ENCODE measurements around the gene RIPK4.

RIPK4 gene

DNA sequence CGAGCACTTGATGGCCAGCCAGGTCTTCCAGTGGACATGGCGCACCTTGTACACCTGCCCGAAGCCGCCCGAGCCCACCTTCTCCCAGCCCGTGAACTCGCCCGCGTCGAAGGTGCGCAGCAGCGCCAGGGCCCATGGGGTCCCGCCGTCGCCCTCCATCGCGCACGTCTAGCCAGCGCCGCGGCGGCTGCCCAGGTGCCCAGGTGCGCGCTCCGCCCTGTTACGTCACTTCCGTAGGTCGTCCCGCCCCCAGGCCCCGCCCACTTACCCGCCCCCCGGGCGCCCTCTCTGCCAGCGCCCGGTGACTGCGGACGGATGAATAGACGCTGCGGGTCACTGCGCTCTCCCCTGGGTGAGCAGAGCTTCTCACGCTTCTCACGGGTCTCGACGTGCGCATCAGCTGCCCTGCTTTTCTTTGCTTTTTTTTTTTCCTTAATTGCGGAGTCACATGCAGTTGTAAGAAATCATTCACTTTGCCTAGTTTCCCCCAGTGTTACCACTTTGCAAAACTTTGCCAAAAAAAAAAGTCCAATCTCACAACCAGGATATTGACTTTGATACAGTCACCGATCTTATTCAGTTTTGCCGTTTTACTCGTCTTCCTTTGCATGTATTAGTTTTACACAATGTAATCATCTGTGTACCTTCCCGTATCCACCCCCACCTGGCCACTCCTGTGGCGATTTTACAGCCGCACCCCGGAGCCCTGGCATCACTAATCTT, at the start of gene RIPK4:
Gene RIPK4, minus strand, starts transcription at position 170 of the 723 bp plus-strand sequence. Its CDS starts 11 bp downstream, at position 159.
- peak; percentile 66 for DNase-seq

GRCh38 chr21:41815652-41816582, 49.1 kb upstream of the RIPK4 start:
- no peak for DNase-seq

GRCh38 chr21:41813226-41813625, 46.4 kb upstream of the RIPK4 start:
- no peak for DNase-seq

DNA sequence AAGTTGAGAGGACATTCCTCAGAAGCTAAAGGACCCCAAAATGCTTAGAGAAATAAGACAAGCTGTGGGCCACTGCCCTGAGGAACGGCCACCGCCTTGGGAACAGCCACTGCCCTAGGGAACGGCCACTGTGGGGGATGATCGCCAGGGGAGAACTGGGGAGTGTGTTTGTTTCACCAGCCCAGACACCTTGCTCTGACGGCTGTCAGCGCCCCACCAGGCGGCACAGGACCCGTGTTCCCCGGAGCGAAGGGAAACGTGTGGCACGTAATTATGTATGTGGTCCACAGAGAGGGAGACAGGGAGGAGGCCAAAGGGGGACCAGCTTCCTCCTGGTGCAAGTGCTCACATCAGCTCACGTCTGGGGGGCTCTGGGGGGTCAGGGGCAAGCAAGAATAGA, 45.8 kb upstream of the RIPK4 start:
- no peak for DNase-seq

DNA sequence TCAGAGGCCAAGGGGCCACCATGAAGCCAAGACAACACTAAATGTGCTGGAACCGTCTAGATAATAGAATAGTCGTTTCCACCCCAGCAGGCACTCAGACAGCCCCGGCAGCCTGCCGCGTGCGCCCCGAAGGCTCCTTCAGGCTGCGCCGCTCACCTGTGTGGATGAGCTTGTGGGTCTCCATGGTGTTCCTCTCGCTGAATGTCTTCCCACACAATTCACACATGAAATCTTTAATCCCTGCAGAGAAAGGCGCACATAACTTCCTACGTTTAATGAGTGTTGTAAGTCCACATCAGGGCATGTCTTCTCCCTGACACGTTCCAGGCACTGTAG, 43.7 kb upstream of the RIPK4 start:
- no peak for DNase-seq

- no peak for DNase-seq
Measured at GRCh38 chr21:41809891-41810596, 43.2 kb upstream of the RIPK4 start.

DNA sequence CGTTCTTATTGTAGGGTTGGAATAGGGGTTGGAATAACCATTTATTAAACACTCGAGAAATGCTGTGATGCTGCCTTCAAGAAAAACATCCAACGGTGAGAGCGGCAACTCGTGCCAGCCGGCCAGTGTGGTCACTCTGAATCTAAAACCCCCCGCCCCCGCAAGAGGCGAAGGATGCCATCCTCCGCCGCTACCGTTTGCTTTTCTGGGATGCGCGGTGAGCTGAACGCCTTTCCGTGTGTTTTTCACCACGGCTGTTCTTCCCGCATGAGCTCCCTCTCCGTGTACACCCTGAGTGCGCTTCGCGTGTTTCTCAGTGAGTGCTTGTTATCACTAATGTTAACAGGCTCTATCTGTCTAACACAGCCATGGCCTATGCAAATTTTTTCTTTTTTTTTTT, 42.0 kb upstream of the RIPK4 start:
- DNase-seq, result no peak

DNA sequence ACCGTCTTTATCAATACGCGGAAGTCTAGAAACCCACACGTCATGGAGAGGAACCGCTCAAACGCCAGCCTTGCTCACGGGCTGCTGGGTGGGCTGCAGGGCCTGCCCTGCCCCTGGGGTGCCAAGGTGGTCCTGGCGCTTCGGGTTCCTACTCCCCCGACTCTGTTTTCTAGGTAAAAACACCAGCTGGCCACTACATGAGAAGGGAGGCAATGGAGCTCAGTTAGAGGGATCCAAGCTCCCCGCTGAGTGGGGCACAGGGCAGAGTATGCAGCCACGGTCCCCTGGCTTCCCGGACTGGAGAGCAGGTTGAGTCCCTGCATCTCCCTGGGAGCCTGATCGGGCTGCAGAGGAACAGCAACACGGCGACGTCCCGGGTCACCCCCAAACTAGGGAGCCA, 41.2 kb upstream of the RIPK4 start:
- no peak for DNase-seq

GRCh38 chr21:41806773-41807172, 39.9 kb upstream of the RIPK4 start:
- DNase-seq, result no peak

DNA sequence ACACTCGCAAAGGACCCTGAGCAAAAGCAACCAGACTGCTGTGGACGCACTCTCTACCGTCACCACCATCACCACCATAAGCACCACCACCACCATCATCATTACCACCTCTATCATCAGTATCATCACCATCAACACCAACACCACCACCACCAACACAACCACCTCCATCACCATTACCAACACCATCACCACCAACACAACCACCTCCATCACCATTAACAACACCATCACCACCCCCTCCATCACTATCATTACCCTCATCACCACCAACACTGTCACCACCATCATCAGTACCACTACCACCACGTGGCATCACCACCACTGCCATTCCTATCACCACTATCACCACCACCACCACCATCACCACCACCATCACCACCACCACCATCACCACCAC, 38.8 kb upstream of the RIPK4 start:
- DNase-seq, result no peak

GRCh38 chr21:41805038-41805437, 38.2 kb upstream of the RIPK4 start:
- DNase-seq, result no peak

GRCh38 chr21:41804381-41804780, 37.5 kb upstream of the RIPK4 start:
- DNase-seq, result no peak

DNA sequence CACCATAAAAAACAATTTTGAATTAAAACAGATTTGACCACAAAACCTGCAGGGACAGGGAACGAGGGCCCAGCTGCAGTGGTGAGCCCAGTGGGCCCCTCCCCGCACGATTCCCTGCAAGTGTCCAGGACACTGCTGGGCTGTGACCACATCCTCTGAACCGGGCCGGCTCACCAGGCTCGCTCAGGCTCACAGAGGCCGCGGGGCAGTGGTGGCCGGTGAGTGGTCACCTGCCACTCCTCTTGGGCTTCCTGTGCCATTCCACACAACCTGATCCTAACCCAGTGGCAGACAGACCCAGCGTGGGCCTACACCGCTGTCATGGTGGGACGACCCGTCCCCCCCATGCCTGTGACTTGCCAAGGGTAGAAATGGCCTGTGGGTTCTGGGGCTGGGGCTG, 36.5 kb upstream of the RIPK4 start:
- DNase-seq, result no peak

DNA sequence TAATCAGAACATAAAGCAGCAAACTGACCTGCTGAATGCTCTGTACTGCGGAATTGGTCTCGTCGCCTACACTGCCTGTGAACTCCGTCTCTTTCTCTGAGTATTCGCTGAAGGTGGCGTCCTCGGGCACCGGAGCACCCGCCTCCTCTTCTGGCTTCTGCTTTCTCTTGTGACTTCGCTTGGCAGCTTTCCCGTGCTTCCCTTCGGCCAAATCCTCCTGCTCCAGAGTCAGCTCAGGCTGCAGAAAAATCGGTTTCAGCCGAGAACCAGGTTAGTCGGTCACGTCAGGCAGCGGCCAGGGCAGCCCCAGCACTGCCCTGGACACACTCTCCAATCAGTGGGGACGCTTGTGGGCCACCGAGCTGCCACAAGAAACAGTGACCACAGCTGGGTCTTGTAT, 35.8 kb upstream of the RIPK4 start:
- DNase-seq, result no peak

- DNase-seq, result no peak
Measured at GRCh38 chr21:41802198-41802584, 35.3 kb upstream of the RIPK4 start.

DNA sequence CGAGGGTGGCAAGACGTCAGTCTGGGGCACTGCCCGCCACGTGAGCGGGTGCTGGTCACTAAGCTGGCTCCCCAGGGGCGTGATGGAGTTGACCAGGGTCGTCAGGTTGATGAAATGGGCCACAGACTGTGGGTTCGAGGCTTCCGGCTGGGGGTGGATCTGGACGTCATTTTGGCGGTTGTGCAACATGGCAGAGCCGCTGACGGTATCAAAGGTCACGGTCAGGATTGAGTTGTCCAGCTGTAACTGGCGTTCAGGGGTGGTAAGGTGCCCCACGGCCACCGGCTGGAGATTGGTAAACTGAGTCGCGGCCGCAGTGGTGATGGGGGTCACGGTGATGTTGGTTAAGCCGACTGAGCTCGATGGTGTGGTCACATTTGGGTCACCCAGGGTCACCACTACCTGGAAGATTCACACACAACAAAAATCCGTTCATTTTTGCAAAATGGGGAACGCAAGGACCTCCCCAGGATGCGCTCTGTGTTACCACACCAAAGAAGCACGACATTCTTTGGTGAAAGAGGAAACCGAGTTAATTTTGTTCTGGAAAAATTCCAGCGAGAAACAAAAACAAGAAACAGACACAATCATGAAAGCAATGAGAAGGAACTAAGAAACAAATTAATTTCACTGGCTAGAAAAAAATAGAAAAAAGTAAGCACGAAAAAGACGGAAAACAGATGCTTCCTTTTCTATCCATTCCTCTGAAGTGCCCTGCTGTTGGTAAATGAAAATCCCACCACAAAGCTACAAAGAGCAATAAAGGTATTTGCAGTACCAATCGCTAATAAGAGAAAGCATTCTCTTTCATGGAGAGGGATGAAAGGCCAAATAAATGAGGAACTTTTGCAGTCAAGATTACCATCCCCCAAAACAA, 34.7 kb upstream of the RIPK4 start:
- no peak for DNase-seq

GRCh38 chr21:41800425-41801320, 33.8 kb upstream of the RIPK4 start:
- DNase-seq, result no peak

DNA sequence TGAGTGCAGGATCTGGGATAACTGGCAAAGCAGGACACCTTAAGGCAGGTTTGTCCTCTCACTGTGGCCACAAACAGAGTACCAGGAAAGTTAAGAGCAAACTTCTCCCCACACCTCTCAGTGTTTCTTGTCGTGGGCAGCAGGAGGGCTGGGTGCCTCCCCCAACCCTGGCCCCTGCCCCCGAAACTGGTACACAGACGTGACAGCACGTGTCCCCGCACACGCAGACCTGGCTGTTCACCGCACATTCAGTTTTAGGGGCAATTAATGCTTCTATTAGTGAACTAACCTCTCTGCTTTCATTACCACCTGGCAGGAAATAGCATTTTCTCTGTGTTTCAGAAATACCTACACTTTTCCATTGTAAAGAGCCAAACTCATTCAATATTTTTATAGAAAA, 32.9 kb upstream of the RIPK4 start:
- no peak for DNase-seq

DNA sequence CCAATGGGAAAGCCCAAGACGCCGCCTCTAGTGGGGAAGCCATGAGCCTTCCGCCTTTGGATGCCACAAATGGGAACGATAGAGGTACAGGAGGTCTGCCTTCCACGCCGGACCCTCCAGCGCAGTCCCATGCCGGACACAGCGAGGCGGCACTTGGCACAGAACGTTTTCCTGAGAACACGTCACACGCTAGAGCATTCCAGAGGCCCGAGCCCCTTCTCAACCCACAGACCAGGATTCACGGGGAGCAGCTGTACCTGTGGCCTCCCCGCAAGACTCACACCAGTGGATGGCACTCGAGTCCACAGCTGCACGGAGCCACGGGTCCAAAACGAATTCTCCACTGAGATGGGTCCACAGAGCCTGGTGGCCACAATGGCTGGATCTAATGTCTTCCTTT, 31.5 kb upstream of the RIPK4 start:
- DNase-seq, result no peak

GRCh38 chr21:41796476-41797080, 29.7 kb upstream of the RIPK4 start:
- DNase-seq, result no peak

- DNase-seq, result no peak
Measured at GRCh38 chr21:41795726-41796125, 28.9 kb upstream of the RIPK4 start.
